Bronchial epithelial cell (primary cell): ENCODE data around the gene ZNF804B. TPM values are rescaled to one million over a fixed set of nuclear protein-coding genes. Genes with fewer than 3 reads are reported as not detected.

ENCODE experiments used
- DNase-seq: peaks from one replicate; pipeline ENCODE4 v3.0.0-alpha.2; 2010; ENCODE audit warnings: low read depth
- FAIRE-seq: peaks from 2 replicates; lab custom pipeline; 2011; peaks lifted over from hg19 to GRCh38; lab: Jason Lieb, UNC
- H3K27me3 ChIP-seq: 2 replicates; pipeline ENCODE4 v1.5.1; 2011; ENCODE audit warnings: low read length; ENCODE audit not compliant: control insufficient read depth, insufficient read depth
- H3K36me3 ChIP-seq: 2 replicates; pipeline ENCODE4 v1.5.1; 2011; ENCODE audit warnings: low read length; ENCODE audit not compliant: control insufficient read depth, insufficient read depth
- H3K4me3 ChIP-seq: 2 replicates; pipeline ENCODE4 v1.5.1; 2011; ENCODE audit warnings: mild to moderate bottlenecking, low read depth, low read length, control low read depth
- total RNA-seq: library from RNA; depleted of rRNA; stranded (reverse); fragments of >200 nt; gene quantifications from 2 replicates; pipeline ENCODE4 v1.2.1, GENCODE V29; 2014
- TF ChIP-seq, protein P1 (sequence below): IDR thresholded peaks from 2 replicates; pipeline ENCODE4 v1.5.1; 2011; ENCODE audit warnings: mild to moderate bottlenecking, moderate library complexity, low read length, control low read depth, inconsistent platforms; ENCODE audit not compliant: insufficient read depth, severe bottlenecking

Gene ZNF804B
- total RNA-seq, 1 donor from 2014 or later: not detected

DNA sequence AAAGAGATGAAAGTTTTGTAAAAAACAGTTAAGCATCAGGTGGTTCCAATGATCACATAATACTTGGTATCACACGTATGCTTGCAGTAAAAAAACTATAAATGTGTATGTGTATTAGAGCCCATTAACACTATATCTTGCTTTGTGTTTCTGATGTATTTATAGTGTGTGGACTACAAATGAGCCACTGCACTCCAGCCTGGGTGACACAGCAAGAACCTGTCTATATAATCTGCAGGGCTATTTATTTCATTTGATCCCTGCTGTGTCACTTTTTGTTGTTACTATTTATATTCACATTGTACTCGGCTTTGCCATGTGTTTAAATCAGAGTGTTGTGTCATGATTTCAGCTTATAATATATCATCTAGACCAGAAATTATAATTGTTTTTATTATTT, 523.8 kb downstream of the ZNF804B start:
- FAIRE-seq: no peak
- no peaks in the 10 kb centered on the region for H3K36me3 ChIP-seq
- TF ChIP-seq, protein P1, sequence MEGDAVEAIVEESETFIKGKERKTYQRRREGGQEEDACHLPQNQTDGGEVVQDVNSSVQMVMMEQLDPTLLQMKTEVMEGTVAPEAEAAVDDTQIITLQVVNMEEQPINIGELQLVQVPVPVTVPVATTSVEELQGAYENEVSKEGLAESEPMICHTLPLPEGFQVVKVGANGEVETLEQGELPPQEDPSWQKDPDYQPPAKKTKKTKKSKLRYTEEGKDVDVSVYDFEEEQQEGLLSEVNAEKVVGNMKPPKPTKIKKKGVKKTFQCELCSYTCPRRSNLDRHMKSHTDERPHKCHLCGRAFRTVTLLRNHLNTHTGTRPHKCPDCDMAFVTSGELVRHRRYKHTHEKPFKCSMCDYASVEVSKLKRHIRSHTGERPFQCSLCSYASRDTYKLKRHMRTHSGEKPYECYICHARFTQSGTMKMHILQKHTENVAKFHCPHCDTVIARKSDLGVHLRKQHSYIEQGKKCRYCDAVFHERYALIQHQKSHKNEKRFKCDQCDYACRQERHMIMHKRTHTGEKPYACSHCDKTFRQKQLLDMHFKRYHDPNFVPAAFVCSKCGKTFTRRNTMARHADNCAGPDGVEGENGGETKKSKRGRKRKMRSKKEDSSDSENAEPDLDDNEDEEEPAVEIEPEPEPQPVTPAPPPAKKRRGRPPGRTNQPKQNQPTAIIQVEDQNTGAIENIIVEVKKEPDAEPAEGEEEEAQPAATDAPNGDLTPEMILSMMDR: no peak
- H3K27me3 ChIP-seq: no peaks in the 10 kb centered on the region
- DNase-seq: no peak
- H3K4me3 ChIP-seq: no peak overlapping the region

DNA sequence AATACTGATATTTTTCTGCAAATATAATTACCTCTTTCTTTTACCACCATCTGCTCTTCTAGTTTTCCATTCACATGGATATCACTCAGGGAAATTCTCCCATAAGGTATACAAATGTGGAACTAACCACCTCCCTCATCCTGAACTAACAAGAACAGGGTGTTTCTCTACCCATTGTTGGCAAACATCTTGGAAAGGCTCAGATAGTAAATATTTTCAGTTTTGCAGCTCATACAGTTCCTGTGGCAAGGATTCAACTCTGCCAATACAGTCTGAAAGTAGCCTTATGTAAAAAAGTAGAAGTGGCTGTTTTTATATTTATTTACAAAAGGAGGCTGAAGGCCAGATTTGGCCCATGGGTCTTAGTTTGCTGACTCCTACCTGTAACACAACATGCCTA, 549.0 kb downstream of the ZNF804B start:
- TF ChIP-seq, protein P1: no peak
- H3K36me3 ChIP-seq: no peaks in the 10 kb centered on the region
- H3K4me3 ChIP-seq: no peak overlapping the region
- H3K27me3 ChIP-seq: no peaks in the 10 kb centered on the region
- DNase-seq (no peak), FAIRE-seq (no peak)

DNA sequence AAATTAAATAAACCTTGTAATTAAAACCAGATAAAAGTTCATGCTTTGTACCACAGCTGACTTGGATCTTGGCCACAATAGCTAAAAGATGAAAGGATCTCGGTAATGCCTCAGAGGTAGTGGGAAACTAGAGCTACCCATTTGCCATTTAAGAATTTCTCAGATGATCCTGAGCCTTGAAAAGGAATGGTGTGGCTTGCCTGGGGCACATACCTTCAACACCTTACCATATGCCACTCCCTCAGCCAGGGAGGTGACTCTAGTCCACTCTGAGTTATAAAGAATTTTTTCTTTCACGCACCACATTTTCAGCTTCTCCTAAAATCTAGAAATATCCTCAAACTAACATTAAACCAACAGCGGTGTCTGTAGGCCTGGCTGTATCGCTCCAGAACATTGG, 552.4 kb downstream of the ZNF804B start:
- DNase-seq (no peak), FAIRE-seq (no peak)
- no peaks in the 10 kb centered on the region for H3K36me3 ChIP-seq
- no peak overlapping the region for H3K4me3 ChIP-seq
- no peaks in the 10 kb centered on the region for H3K27me3 ChIP-seq
- TF ChIP-seq, protein P1: no peak

DNA sequence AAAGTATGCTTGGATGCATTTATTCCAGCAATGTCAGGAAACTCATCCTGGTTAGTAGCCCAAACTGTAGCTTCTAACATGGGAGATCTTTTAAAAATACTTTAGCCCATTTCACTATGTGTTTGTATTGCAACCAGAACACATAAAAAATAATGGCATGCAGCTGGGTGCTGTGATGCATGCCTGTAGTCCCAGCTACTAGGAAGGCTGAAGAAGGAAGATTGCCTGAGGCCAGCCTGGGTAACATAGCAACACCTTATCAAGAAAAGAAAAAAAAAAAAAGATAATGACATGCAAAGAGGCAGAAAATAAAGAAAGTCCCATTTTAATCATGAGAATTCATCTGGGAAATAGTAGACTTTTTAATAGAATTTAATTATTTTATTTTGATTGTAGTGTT, 553.1 kb downstream of the ZNF804B start:
- H3K36me3 ChIP-seq: no peaks in the 10 kb centered on the region
- no peak for DNase-seq
- H3K4me3 ChIP-seq: no peak overlapping the region
- TF ChIP-seq, protein P1: no peak
- H3K27me3 ChIP-seq: no peaks in the 10 kb centered on the region
- no peak for FAIRE-seq

DNA sequence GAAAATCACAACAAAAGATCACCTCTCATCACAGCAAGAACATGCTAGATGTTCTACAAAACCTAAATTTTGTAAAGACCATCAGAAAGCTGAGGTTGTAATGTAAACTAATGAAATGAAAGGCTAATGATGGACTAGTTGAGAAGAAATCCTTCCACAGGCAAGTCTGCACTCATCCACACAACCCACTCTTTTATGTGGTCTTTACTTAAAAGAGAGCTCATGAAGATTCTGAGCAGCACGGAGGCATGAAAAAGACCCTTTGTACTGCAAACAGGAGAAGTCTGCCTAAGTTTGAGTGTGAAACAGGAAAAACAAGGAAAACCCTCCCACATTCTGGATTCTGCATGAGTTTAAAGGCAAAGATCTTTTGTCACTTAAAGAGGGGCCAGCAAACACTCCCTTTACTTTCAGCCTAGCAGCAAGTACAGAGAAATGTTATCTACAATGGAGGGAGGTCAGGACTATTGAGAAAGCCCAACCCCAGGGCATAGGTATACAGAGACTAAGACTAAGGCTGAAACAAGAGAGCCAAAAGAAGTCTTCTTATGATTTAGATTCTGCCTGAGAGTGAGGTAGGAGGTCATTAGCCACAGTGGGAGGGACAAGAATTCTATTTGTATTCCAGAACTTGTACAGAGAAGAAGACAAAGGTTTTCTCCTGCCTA, 557.2 kb downstream of the ZNF804B start:
- DNase-seq (no peak), FAIRE-seq (no peak)
- no peaks in the 10 kb centered on the region for H3K27me3 ChIP-seq
- no peaks in the 10 kb centered on the region for H3K36me3 ChIP-seq
- H3K4me3 ChIP-seq: no peak overlapping the region
- TF ChIP-seq, protein P1: no peak

DNA sequence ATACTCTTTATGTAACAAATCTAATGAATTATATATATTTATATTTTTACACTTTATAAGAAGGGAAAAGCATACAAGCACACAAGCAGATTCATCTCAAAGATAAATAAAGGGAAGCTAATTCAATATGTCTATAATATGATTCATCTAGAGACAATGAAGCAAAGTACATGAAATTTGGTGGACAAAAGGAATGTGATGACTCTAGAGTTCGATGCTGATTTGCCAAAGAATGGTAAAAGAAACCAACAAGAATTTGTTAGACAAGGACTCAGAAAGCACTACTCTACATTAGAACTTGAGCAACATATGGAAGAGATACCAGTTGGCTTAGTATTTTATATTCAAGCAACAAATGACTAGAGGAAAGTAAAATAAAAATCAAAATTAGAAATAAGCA, 572.5 kb downstream of the ZNF804B start:
- Histone ChIP-seq H3K27me3 (no peaks in the 10 kb centered on the region), H3K4me3 (no peak overlapping the region), H3K36me3 (no peaks in the 10 kb centered on the region)
- DNase-seq (no peak), FAIRE-seq (no peak)
- TF ChIP-seq, protein P1: no peak
